NCI-H1436 treated with DMSO at 0.1 percent for 48 hours (cell line): ENCODE measurements around the gene HERC4.

Source experiments
- DNase-seq: peaks from one replicate; lab custom pipeline; 2025; lab: John Stamatoyannopoulos, UW

Gene HERC4

GRCh38 chr10:68074775-68075549 is at the start of gene HERC4:
HERC4 (minus strand) TSS chr10:68075283; CDS start chr10:68073108, 2,175 bp downstream.
- DNase-seq, result no peak

- DNase-seq, result no peak
Measured at GRCh38 chr10:68124718-68125117, 49.6 kb upstream of the HERC4 start.

GRCh38 chr10:68121852-68122251 is 46.8 kb upstream of the HERC4 start:
- DNase-seq, result no peak

- DNase-seq, result no peak
Measured at GRCh38 chr10:68121020-68121743, 46.1 kb upstream of the HERC4 start.

- DNase-seq, result no peak
Measured at GRCh38 chr10:68118657-68119056, 43.6 kb upstream of the HERC4 start.

- DNase-seq, result no peak
Measured at GRCh38 chr10:68112837-68113236, 37.8 kb upstream of the HERC4 start.

GRCh38 chr10:68111584-68111983 is 36.5 kb upstream of the HERC4 start:
- DNase-seq, result no peak

- no peak for DNase-seq
Measured at GRCh38 chr10:68110027-68110426, 34.9 kb upstream of the HERC4 start.

- DNase-seq, result no peak
Measured at GRCh38 chr10:68109331-68109730, 34.2 kb upstream of the HERC4 start, which contains the start of gene MYPN. MYPN (plus strand) TSS chr10:68109488; CDS start chr10:68121439, 11,951 bp downstream.

GRCh38 chr10:68108653-68109052 is 33.6 kb upstream of the HERC4 start:
- no peak for DNase-seq

GRCh38 chr10:68108051-68108450 is 33.0 kb upstream of the HERC4 start:
- DNase-seq, result no peak

- DNase-seq, result no peak
Measured at GRCh38 chr10:68107651-68108050, 32.6 kb upstream of the HERC4 start.

GRCh38 chr10:68106656-68107055 is 31.6 kb upstream of the HERC4 start:
- no peak for DNase-seq

- DNase-seq, result no peak
Measured at GRCh38 chr10:68105820-68106219, 30.7 kb upstream of the HERC4 start.

GRCh38 chr10:68103901-68104300 is 28.8 kb upstream of the HERC4 start:
- no peak for DNase-seq

- DNase-seq, result no peak
Measured at GRCh38 chr10:68103261-68103878, 28.3 kb upstream of the HERC4 start.

- DNase-seq, result no peak
Measured at GRCh38 chr10:68101066-68101465, 26.0 kb upstream of the HERC4 start.

GRCh38 chr10:68099736-68100135 is 24.7 kb upstream of the HERC4 start:
- DNase-seq, result no peak

GRCh38 chr10:68096913-68097516 is 21.9 kb upstream of the HERC4 start:
- DNase-seq, result no peak

GRCh38 chr10:68095153-68095552 is 20.1 kb upstream of the HERC4 start:
- no peak for DNase-seq

GRCh38 chr10:68092512-68092911 is 17.4 kb upstream of the HERC4 start:
- DNase-seq, result no peak

GRCh38 chr10:68090586-68090985 is 15.5 kb upstream of the HERC4 start:
- DNase-seq, result no peak
